Measurements from ENCODE around the gene TM6SF1.

The TM6SF1 gene

GRCh38 chr15:83174891-83175290 is 67.4 kb downstream of the TM6SF1 start:
- no peak for DNase-seq (ENCODE audit: low spot score)

- no peak for DNase-seq (ENCODE audit: low spot score)
Measured at GRCh38 chr15:83178390-83178789, 70.9 kb downstream of the TM6SF1 start.

- no peak for DNase-seq (ENCODE audit: low spot score)
Measured at GRCh38 chr15:83178869-83179325, 71.5 kb downstream of the TM6SF1 start.

- DNase-seq (ENCODE audit: low spot score): no peak
Measured at GRCh38 chr15:83185561-83185960, 78.1 kb downstream of the TM6SF1 start.

All from cerebellar cortex (tissue), 1 donor.